Measurements from ENCODE around the gene PPP1CB.

The PPP1CB gene

GRCh38 chr2:28716265-28716865 is 35.3 kb upstream of the PPP1CB start (continued):
- TF ChIP-seq TSHZ1 (tag by site-specific recombination; IDR thresholded peaks at IDR 0.05; ENCODE audit: borderline replicate concordance), result no peak
- TF ChIP-seq ZFP37 (tag by site-specific recombination; IDR thresholded peaks at IDR 0.05), result no peak
- TF ChIP-seq OVOL3 (tag by site-specific recombination; IDR thresholded peaks at IDR 0.05), result no peak
- TF ChIP-seq INSM2 (tag by site-specific recombination; IDR thresholded peaks at IDR 0.05), result peak; percentile 62
- peak; percentile 73 for TF ChIP-seq SP7 (tag by site-specific recombination; IDR thresholded peaks at IDR 0.05)
- no peak for TF ChIP-seq ZNF248 (tag by site-specific recombination; IDR thresholded peaks at IDR 0.05)
- peak; percentile 25 for TF ChIP-seq SP3 (tag by site-specific recombination; IDR thresholded peaks at IDR 0.05)
- peak; percentile 80; the same call in 1 of the 2 replicates for TF ChIP-seq TRIM28 (IDR thresholded peaks at IDR 0.05; ENCODE audit: borderline replicate concordance, low read length)
- TF ChIP-seq KLF17 (tag by site-specific recombination; IDR thresholded peaks at IDR 0.05), result no peak
- TF ChIP-seq ZBTB20 (tag by site-specific recombination; IDR thresholded peaks at IDR 0.05), result no peak
- TF ChIP-seq ZNF2 (tag by site-specific recombination; IDR thresholded peaks at IDR 0.05), result 0 out of 2 replicates have a peak, but pooled peaks have one; percentile 49
- TF ChIP-seq ZNF704 (tag by site-specific recombination; IDR thresholded peaks at IDR 0.05), result no peak
- TF ChIP-seq PATZ1 (tag by site-specific recombination; IDR thresholded peaks at IDR 0.05), result no peak
- TF ChIP-seq ZSCAN16 (tag by site-specific recombination; IDR thresholded peaks at IDR 0.05), result no peak
- peak; percentile 66 for TF ChIP-seq OSR2 (tag by site-specific recombination; IDR thresholded peaks at IDR 0.05)
- 0 out of 2 replicates have a peak, but pooled peaks have one; percentile 18 for TF ChIP-seq ZNF692 (tag by site-specific recombination; IDR thresholded peaks at IDR 0.05)
- peak; percentile 62; the same call in 1 of the 2 replicates for TF ChIP-seq PRDM10 (tag by site-specific recombination; IDR thresholded peaks at IDR 0.05)
- TF ChIP-seq ZNF629 (tag by site-specific recombination; IDR thresholded peaks at IDR 0.05), result peak; percentile 95
- no peak for TF ChIP-seq ZBTB8A (tag by site-specific recombination; IDR thresholded peaks at IDR 0.05)
- TF ChIP-seq PRDM6 (tag by site-specific recombination; IDR thresholded peaks at IDR 0.05), result peak; percentile 41; the same call in 1 of the 2 replicates
- TF ChIP-seq ZNF24 (tag by site-specific recombination; IDR thresholded peaks at IDR 0.05), result peak; percentile 84
- no peak for TF ChIP-seq ZNF777 (tag by site-specific recombination; IDR thresholded peaks at IDR 0.05; ENCODE audit: borderline replicate concordance)
- peak; percentile 89 for TF ChIP-seq ZBTB21 (tag by site-specific recombination; IDR thresholded peaks at IDR 0.05)

Measured in HEK293 (cell line).